HCT116 (cell line): ENCODE data around the gene RCOR1. TPM values are rescaled to one million over a fixed set of nuclear protein-coding genes. Genes with fewer than 3 reads are reported as not detected.

Source experiments
- ATAC-seq: fragments of 200-7000 bp; cut with Tn5 transposase; 2 replicates; pipeline ENCODE4 v1.9.1; 2020; ENCODE audit warnings: mild to moderate bottlenecking, moderate library complexity
- BruUV-seq: library from RNA; stranded (reverse); fragments of 400-500 nt; replicated peaks from 2 replicates; lab custom pipeline; 2021; lab: Mats Ljungman, UMichigan
- CTCF ChIA-PET: fragments of 300-600 bp; sonication (Branson Sonifier 250); formaldehyde crosslinking; loops from one replicate; lab custom pipeline; 2021; ENCODE audit warnings: antibody characterized with exemption; lab: Charles Lee
- POLR2A ChIA-PET: fragments of 300-600, 350-600 bp; sonication (Branson Sonifier 250); formaldehyde crosslinking; loops from one replicate; lab custom pipeline; 2021; ENCODE audit warnings: antibody characterized with exemption; lab: Charles Lee
- RAD21 ChIA-PET, 2 experiments: fragments of 300-600 bp; sonication (Branson Sonifier 250); formaldehyde crosslinking; loops; one replicate each; lab custom pipeline; 2023; ENCODE audit warnings: low total read pairs in 2 of 2; ENCODE audit not compliant: uncharacterized antibody in 2 of 2, unreplicated experiment in 2 of 2, low non-redundant PET in 1 of 2; lab: Charles Lee
- DNase-seq: peaks from one replicate; pipeline ENCODE4 v3.0.0-alpha.2; 2010; ENCODE audit warnings: low read depth, low spot score
- H2AFZ ChIP-seq: fragments of 200-600 bp; shearing (Covaris generic), sonication (generic); 2 replicates; pipeline ENCODE4 v1.6.1; 2017; ENCODE audit warnings: low read depth, mixed run types, mixed read lengths, antibody characterized with exemption, low read length; ENCODE audit not compliant: poor library complexity, severe bottlenecking
- H3K27ac ChIP-seq: 2 replicates; pipeline ENCODE4 v1.5.1; 2012; ENCODE audit warnings: low read depth, low read length
- H3K27me3 ChIP-seq: fragments of 200-600 bp; sonication (generic); 2 replicates; pipeline ENCODE4 v1.6.1; 2016; ENCODE audit warnings: mixed run types, low read length, mixed read lengths; ENCODE audit not compliant: insufficient read depth
- H3K36me3 ChIP-seq, 2 experiments: fragments of 200-500 bp in 1 of 2; fragments of 200-600 bp in 1 of 2; sonication (Bioruptor generic) in 1 of 2; sonication (generic) in 1 of 2; 2 replicates each; pipeline versions ENCODE4 v1.5.1 to v1.6.1; 2014 to 2016; ENCODE audit warnings: low read length in 2 of 2, inconsistent platforms in 1 of 2, mixed read lengths in 1 of 2, mixed run types in 1 of 2; ENCODE audit not compliant: insufficient read depth in 2 of 2, control insufficient read depth in 1 of 2
- H3K4me1 ChIP-seq, 2 experiments: fragments of 200-600 bp in 1 of 2; sonication (generic) in 1 of 2; 2 replicates each; pipeline versions ENCODE4 v1.5.1 to v1.6.1; 2012 to 2017; ENCODE audit warnings: low read length in 2 of 2, inconsistent platforms in 1 of 2, mild to moderate bottlenecking in 1 of 2, mixed read lengths in 1 of 2, mixed run types in 1 of 2, moderate library complexity in 1 of 2; ENCODE audit not compliant: insufficient read depth in 2 of 2, control insufficient read depth in 1 of 2
- H3K4me2 ChIP-seq: fragments of 200-600 bp; sonication (generic); 2 replicates; pipeline ENCODE4 v1.6.1; 2017; ENCODE audit warnings: mixed run types, low read length, mixed read lengths
- H3K4me3 ChIP-seq, 2 experiments: fragments of 200-600 bp in 1 of 2; sonication (generic) in 1 of 2; replicated peaks in 1 of 2; 2 replicates each; pipeline ENCODE4 v1.5.1; 2011 to 2016; ENCODE audit warnings: low read length in 2 of 2, control low read depth in 1 of 2, low read depth in 1 of 2, mild to moderate bottlenecking in 1 of 2, mixed read lengths in 1 of 2, mixed run types in 1 of 2
- H3K79me2 ChIP-seq: fragments of 200-600 bp; sonication (generic); 2 replicates; pipeline ENCODE4 v1.6.1; 2017; ENCODE audit warnings: mild to moderate bottlenecking, mixed run types, low read length, moderate library complexity, mixed read lengths; ENCODE audit not compliant: insufficient read depth
- H3K9ac ChIP-seq: fragments of 200-600 bp; sonication (generic); 2 replicates; pipeline ENCODE4 v1.6.1; 2016; ENCODE audit warnings: low read length, mixed read lengths
- H3K9me2 ChIP-seq: fragments of 200-600 bp; sonication (generic), shearing (Covaris generic); 2 replicates; pipeline ENCODE4 v1.6.1; 2017; ENCODE audit warnings: mixed run types, mild to moderate bottlenecking, moderate library complexity; ENCODE audit not compliant: insufficient read depth
- H3K9me3 ChIP-seq, 2 experiments: fragments of 200-500 bp in 1 of 2; fragments of 200-600 bp in 1 of 2; sonication (Bioruptor generic) in 1 of 2; sonication (generic) in 1 of 2; 2 replicates each; pipeline ENCODE4 v1.6.1; 2014 to 2017; ENCODE audit warnings: low read length in 2 of 2, mixed read lengths in 2 of 2, inconsistent platforms in 1 of 2, low read depth in 1 of 2, mild to moderate bottlenecking in 1 of 2, mixed run types in 1 of 2, moderate library complexity in 1 of 2; ENCODE audit not compliant: control insufficient read depth in 1 of 2, insufficient read depth in 1 of 2
- H4K20me1 ChIP-seq: fragments of 200-600 bp; sonication (generic), shearing (Covaris generic); 2 replicates; pipeline ENCODE4 v1.6.1; 2017; ENCODE audit warnings: mixed run types, mild to moderate bottlenecking, moderate library complexity; ENCODE audit not compliant: insufficient read depth
- CBX3 ChIP-seq: IDR thresholded peaks from 2 replicates; pipeline ENCODE4 v1.6.1; 2012; ENCODE audit warnings: low read depth
- CEBPB ChIP-seq: IDR thresholded peaks from 2 replicates; pipeline ENCODE4 v1.6.1; 2012; ENCODE audit warnings: low read depth
- EGR1 ChIP-seq: IDR thresholded peaks from 2 replicates; pipeline ENCODE4 v1.6.1; 2012; ENCODE audit warnings: low read depth
- ELF1 ChIP-seq: IDR thresholded peaks from 2 replicates; pipeline ENCODE4 v1.6.1; 2012; ENCODE audit warnings: low read depth, borderline replicate concordance
- EZH2 ChIP-seq: fragments of 200-600 bp; sonication (generic); IDR thresholded peaks from 2 replicates; pipeline ENCODE4 v1.6.1; 2017; ENCODE audit warnings: antibody characterized with exemption, mixed run types
- EZH2phosphoT487 ChIP-seq: fragments of 200-600 bp; IDR thresholded peaks from 2 replicates; pipeline ENCODE4 v1.6.1; 2018; ENCODE audit warnings: antibody characterized with exemption, borderline replicate concordance
- FOSL1 ChIP-seq: IDR thresholded peaks from 2 replicates; pipeline ENCODE4 v1.6.1; 2012; ENCODE audit warnings: low read depth
- POLR2A ChIP-seq: IDR thresholded peaks from 2 replicates; pipeline ENCODE4 v1.7.0; 2011; ENCODE audit warnings: borderline replicate concordance; ENCODE audit not compliant: insufficient read depth, insufficient read length; ENCODE audit errors: extremely low read depth
- POLR2AphosphoS5 ChIP-seq: IDR thresholded peaks from 2 replicates; pipeline ENCODE4 v1.6.1; 2011; ENCODE audit warnings: mild to moderate bottlenecking, low read depth, low read length, moderate library complexity
- SIN3A ChIP-seq: IDR thresholded peaks from 2 replicates; pipeline ENCODE4 v1.6.1; 2012; ENCODE audit warnings: low read depth
- SP1 ChIP-seq: IDR thresholded peaks from 2 replicates; pipeline ENCODE4 v1.6.1; 2012; ENCODE audit warnings: low read depth
- SRF ChIP-seq: IDR thresholded peaks from 2 replicates; pipeline ENCODE4 v1.6.1; 2012; ENCODE audit warnings: low read depth
- TCF7L2 ChIP-seq: IDR thresholded peaks from 2 replicates; pipeline ENCODE4 v1.7.0; 2011; ENCODE audit warnings: borderline replicate concordance, inconsistent platforms; ENCODE audit not compliant: insufficient read depth, insufficient read length; ENCODE audit errors: extremely low read depth
- YY1 ChIP-seq: IDR thresholded peaks from 2 replicates; pipeline ENCODE4 v1.6.1; 2011; ENCODE audit warnings: low read length, low read depth, moderate library complexity, mild to moderate bottlenecking; ENCODE audit not compliant: insufficient replicate concordance; ENCODE audit errors: extremely low read depth
- intact Hi-C: fragments of 100-400 bp; cut with micrococcal nuclease; formaldehyde crosslinking; loops from 2 replicates; pipeline ENCODE4 v1.10.0; 2022
- total RNA-seq: library from RNA; stranded (reverse); gene quantifications from one replicate; pipeline ENCODE4 v1.2.1, GENCODE V29; 2021; ENCODE audit not compliant: unreplicated experiment
- TF ChIP-seq, protein P1 (sequence below), 3 experiments: fragments of 200-600 bp in 1 of 3; sonication (generic) in 1 of 3; IDR thresholded peaks in 2 of 3; conservative IDR thresholded peaks in 1 of 3; 2 replicates each; pipeline ENCODE4 v1.5.1; 2012 to 2017; ENCODE audit warnings: low read depth in 2 of 3, low read length in 2 of 3, antibody characterized with exemption in 1 of 3, borderline replicate concordance in 1 of 3, control low read depth in 1 of 3, mild to moderate bottlenecking in 1 of 3, mixed read lengths in 1 of 3, mixed run types in 1 of 3, moderate library complexity in 1 of 3; ENCODE audit not compliant: insufficient read depth in 1 of 3
- TF ChIP-seq, protein P2 (sequence below): IDR thresholded peaks from 2 replicates; pipeline ENCODE4 v1.6.1; 2012

RCOR1 gene
- total RNA-seq, 1 experiment from 2014 or later, result 30.7 TPM

DNA sequence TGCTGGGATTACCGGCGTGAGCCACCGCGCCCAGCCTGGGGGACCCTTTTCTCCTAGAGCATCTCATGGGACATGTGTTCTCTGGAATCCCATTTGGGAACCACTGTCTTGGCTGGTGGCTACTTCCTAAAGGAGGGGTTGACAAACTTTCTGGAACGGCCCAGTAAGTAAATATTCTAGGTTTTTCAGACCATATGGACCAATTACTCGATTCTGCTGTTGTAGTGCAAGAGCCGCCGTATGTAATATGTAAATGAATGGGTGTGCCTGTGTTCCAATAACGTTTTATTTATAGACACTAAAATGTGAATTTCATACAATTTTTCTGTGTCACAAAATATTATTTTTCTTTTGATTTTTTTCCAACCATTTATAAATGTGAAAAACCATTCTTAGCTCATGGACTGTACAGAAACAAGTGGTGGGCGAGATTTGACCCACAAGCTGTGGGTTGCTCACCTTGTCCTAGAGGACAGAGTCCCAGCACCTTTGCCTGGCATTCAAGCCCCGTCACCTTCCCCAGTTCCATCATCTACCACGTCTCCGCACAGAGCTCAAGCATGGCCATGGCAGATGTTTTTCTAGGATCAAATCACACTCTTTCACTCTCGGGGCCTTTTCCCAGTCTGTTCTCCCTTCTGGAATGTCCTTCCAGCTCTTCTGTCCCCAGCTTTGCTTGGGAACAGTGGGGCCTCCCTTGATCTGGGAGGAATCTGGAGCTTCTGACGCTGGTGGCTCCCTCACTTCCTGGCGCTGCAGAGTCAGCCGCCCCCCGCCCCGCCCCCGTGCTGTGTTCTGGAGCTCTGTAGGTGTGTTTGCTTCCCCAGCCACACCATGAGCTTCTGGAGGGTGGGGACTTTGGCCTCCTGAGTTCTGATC lies 17.9 kb upstream of the RCOR1 start:
- Histone ChIP-seq H3K9me2 (no peaks in the 10 kb centered on the region), H2AFZ (no peak overlapping the region), H3K4me1 (peaks cover 0 to 11% of the 10 kb centered on the region in 2 experiments; a peak in 2 of 4 replicates), H3K4me3 (no peak overlapping the region), H3K79me2 (no peaks in the 10 kb centered on the region), H3K9me3 (no peaks in the 10 kb centered on the region), H4K20me1 (no peaks in the 10 kb centered on the region), H3K4me2 (peak overlapping the region; percentile 2; the same call in 1 of the 2 replicates), H3K36me3 (no peaks in the 10 kb centered on the region), H3K9ac (no peak overlapping the region; the same call in 1 of the 2 replicates), H3K27me3 (no peaks in the 10 kb centered on the region), H3K27ac (no peak overlapping the region)
- DNase-seq (no peak), ATAC-seq (peak; percentile 55)
- ChIA-PET CTCF (interaction anchor here (0.6 to 1.1 kb wide), 3 partner anchors 17 to 38 kb away, joined by 3 to 4 read pairs (median 3); no protein-coding TSS in a partner anchor), POLR2A (interaction anchor here (0.6 kb wide), 1 partner anchor 81 kb away, joined by 3 read pairs; no protein-coding TSS in a partner anchor), RAD21 (no interaction called here)
- no TSS peak for BruUV-seq
- TF ChIP-seq, protein P1, sequence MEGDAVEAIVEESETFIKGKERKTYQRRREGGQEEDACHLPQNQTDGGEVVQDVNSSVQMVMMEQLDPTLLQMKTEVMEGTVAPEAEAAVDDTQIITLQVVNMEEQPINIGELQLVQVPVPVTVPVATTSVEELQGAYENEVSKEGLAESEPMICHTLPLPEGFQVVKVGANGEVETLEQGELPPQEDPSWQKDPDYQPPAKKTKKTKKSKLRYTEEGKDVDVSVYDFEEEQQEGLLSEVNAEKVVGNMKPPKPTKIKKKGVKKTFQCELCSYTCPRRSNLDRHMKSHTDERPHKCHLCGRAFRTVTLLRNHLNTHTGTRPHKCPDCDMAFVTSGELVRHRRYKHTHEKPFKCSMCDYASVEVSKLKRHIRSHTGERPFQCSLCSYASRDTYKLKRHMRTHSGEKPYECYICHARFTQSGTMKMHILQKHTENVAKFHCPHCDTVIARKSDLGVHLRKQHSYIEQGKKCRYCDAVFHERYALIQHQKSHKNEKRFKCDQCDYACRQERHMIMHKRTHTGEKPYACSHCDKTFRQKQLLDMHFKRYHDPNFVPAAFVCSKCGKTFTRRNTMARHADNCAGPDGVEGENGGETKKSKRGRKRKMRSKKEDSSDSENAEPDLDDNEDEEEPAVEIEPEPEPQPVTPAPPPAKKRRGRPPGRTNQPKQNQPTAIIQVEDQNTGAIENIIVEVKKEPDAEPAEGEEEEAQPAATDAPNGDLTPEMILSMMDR (IDR thresholded peaks at IDR 0.05 in 2 of 3, conservative IDR thresholded peaks at IDR 0.05 in 1 of 3; ENCODE audit: borderline replicate concordance in 1 of 3, insufficient read depth in 1 of 3, low read depth in 2 of 3, low read length in 2 of 3), result no peak
- TF ChIP-seq EGR1 (no peak), YY1 (no peak), CBX3 (no peak), ELF1 (no peak), EZH2phosphoT487 (no peak), SP1 (no peak), FOSL1 (no peak), SRF (no peak), POLR2A (no peak), SIN3A (no peak), TCF7L2 (no peak), POLR2AphosphoS5 (no peak), CEBPB (no peak), EZH2 (no peak)
- TF ChIP-seq, protein P2, sequence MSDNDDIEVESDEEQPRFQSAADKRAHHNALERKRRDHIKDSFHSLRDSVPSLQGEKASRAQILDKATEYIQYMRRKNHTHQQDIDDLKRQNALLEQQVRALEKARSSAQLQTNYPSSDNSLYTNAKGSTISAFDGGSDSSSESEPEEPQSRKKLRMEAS, result no peak
- intact Hi-C loops, result no loop called here
